Immature natural killer cell (primary cell): Measurements from ENCODE around the gene RBBP7. TPM values are rescaled to one million over a fixed set of nuclear protein-coding genes. Genes with fewer than 3 reads are reported as not detected.

Source experiments
- polyA plus RNA-seq, 3 donors: library from polyadenylated mRNA; unstranded; fragments of 300-500 nt; fragmentation: Illumina TruSeq; gene quantifications; one replicate each; pipeline ENCODE4 v1.2.3, GENCODE V29; 2021

The RBBP7 gene
- polyA plus RNA-seq, 3 donors from 2014 or later = 166 to 243 (median 199) TPM

Other genes starting within 250 kb of the RBBP7 start
- gene S100G, start 220.2 kb downstream of the RBBP7 start, polyA plus RNA-seq = not detected
- 1 to 10 TPM; 1.1 to 5.7 (median 4.5) TPM for gene CTPS2, start 157.7 kb downstream of the RBBP7 start, polyA plus RNA-seq
- gene SYAP1, start 150.8 kb downstream of the RBBP7 start, polyA plus RNA-seq = 10 to 100 TPM; 18.7 to 33.4 (median 28.8) TPM
- 1 to 10 TPM; 5.2 to 9.8 (median 5.4) TPM for gene TXLNG, start 83.9 kb downstream of the RBBP7 start, polyA plus RNA-seq
- under 1 TPM in 2 of 3 donors, not detected in 1; 0.03 to 0.71 TPM for gene REPS2, start 76.3 kb upstream of the RBBP7 start, polyA plus RNA-seq